Uterus (tissue), 2 donors: Measurements from ENCODE around the gene DNAH1.

ENCODE experiments used
- POLR2A ChIP-seq, 2 donors: fragments of 450-650 bp; IDR thresholded peaks; one replicate each; pipeline ENCODE4 v1.6.1; 2016; ENCODE audit warnings: antibody characterized with exemption in 2 of 2, mild to moderate bottlenecking in 1 of 2, moderate library complexity in 1 of 2
- TF ChIP-seq, protein P1 (sequence below), 4 experiments: fragments of 200-600 bp in 2 of 4; fragments of 450-650 bp in 2 of 4; sonication (generic) in 2 of 4; IDR thresholded peaks; one replicate each; pipeline ENCODE4 v1.5.1; 2016 to 2019; ENCODE audit warnings: antibody characterized with exemption in 4 of 4, mild to moderate bottlenecking in 2 of 4, moderate library complexity in 1 of 4

DNA sequence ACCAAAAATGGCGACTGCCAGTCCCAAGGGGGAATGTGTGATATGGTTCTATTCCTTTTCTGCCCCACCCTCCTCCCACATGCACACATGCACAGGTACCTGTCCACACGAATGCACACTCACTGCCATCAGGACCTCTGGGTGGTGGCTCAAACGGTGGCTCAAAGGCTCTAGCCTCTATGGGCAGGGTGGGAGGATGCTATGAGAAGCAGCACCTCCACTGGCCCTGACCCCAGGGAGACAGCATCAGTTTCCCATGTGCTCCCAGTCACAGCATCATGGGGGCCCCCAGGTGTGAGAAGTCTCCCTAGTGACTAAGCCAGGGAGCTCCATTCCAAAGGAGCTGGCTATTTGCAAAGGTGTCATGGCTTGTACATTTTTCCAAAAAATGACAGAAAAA is 112.9 kb downstream of the DNAH1 start:
- TF ChIP-seq, protein P1, sequence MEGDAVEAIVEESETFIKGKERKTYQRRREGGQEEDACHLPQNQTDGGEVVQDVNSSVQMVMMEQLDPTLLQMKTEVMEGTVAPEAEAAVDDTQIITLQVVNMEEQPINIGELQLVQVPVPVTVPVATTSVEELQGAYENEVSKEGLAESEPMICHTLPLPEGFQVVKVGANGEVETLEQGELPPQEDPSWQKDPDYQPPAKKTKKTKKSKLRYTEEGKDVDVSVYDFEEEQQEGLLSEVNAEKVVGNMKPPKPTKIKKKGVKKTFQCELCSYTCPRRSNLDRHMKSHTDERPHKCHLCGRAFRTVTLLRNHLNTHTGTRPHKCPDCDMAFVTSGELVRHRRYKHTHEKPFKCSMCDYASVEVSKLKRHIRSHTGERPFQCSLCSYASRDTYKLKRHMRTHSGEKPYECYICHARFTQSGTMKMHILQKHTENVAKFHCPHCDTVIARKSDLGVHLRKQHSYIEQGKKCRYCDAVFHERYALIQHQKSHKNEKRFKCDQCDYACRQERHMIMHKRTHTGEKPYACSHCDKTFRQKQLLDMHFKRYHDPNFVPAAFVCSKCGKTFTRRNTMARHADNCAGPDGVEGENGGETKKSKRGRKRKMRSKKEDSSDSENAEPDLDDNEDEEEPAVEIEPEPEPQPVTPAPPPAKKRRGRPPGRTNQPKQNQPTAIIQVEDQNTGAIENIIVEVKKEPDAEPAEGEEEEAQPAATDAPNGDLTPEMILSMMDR (IDR thresholded peaks at IDR 0.05), result no peak
- no peak for TF ChIP-seq POLR2A (IDR thresholded peaks at IDR 0.05)
